Measurements from ENCODE around the gene C2orf42.
"Not testable (repeated sequence)": the region's sequence is repeated elsewhere in the genome, so short reads cannot be mapped to it uniquely, and the experiment has no call there.

C2orf42 gene

GRCh38 chr2:70131344-70132143, 59.3 kb downstream of the C2orf42 start:
- not testable (repeated sequence) for DNase-seq

- DNase-seq = no peak
Measured at GRCh38 chr2:70128005-70128404, 62.8 kb downstream of the C2orf42 start.

- no peak for DNase-seq
Measured at GRCh38 chr2:70126413-70126812, 64.4 kb downstream of the C2orf42 start.

GRCh38 chr2:70125498-70125898, 65.3 kb downstream of the C2orf42 start:
- no peak for DNase-seq

- DNase-seq = peak; percentile 56
Measured at GRCh38 chr2:70124983-70125480, 65.8 kb downstream of the C2orf42 start.

- peak; percentile 66 for DNase-seq
Measured at GRCh38 chr2:70123829-70124116, 67.0 kb downstream of the C2orf42 start.

- peak; percentile 51 for DNase-seq
Measured at GRCh38 chr2:70123051-70123828, 67.6 kb downstream of the C2orf42 start.

- no peak for DNase-seq
Measured at GRCh38 chr2:70122470-70122869, 68.3 kb downstream of the C2orf42 start.

GRCh38 chr2:70121627-70122372, 69.0 kb downstream of the C2orf42 start:
- no peak for DNase-seq

- peak; percentile 71 for DNase-seq
Measured at GRCh38 chr2:70118798-70119454, 71.9 kb downstream of the C2orf42 start.

- DNase-seq = no peak
Measured at GRCh38 chr2:70116936-70117552, 73.8 kb downstream of the C2orf42 start.

- DNase-seq = no peak
Measured at GRCh38 chr2:70115646-70116442, 75.0 kb downstream of the C2orf42 start.

- DNase-seq = no peak
Measured at GRCh38 chr2:70113359-70114070, 77.3 kb downstream of the C2orf42 start.

- no peak for DNase-seq
Measured at GRCh38 chr2:70111752-70112591, 78.8 kb downstream of the C2orf42 start.

GRCh38 chr2:70110397-70110796, 80.4 kb downstream of the C2orf42 start:
- DNase-seq = not testable (repeated sequence)

- not testable (repeated sequence) for DNase-seq
Measured at GRCh38 chr2:70106138-70106537, 84.7 kb downstream of the C2orf42 start.

- peak; percentile 71 for DNase-seq
Measured at GRCh38 chr2:70104231-70105111, 86.3 kb downstream of the C2orf42 start.

GRCh38 chr2:70103531-70104061, 87.2 kb downstream of the C2orf42 start:
- no peak for DNase-seq
